ENCODE measurements around the gene CNP. TPM values are rescaled to one million over a fixed set of nuclear protein-coding genes. Genes with fewer than 3 reads are reported as not detected.

CNP gene
- total and polyA plus RNA-seq, 10 of the 15 experiments (the other 5 are each of a cell fraction or from before 2014, with no cell fraction given), result 1.8 to 60.7 (median 31.4) TPM

DNA sequence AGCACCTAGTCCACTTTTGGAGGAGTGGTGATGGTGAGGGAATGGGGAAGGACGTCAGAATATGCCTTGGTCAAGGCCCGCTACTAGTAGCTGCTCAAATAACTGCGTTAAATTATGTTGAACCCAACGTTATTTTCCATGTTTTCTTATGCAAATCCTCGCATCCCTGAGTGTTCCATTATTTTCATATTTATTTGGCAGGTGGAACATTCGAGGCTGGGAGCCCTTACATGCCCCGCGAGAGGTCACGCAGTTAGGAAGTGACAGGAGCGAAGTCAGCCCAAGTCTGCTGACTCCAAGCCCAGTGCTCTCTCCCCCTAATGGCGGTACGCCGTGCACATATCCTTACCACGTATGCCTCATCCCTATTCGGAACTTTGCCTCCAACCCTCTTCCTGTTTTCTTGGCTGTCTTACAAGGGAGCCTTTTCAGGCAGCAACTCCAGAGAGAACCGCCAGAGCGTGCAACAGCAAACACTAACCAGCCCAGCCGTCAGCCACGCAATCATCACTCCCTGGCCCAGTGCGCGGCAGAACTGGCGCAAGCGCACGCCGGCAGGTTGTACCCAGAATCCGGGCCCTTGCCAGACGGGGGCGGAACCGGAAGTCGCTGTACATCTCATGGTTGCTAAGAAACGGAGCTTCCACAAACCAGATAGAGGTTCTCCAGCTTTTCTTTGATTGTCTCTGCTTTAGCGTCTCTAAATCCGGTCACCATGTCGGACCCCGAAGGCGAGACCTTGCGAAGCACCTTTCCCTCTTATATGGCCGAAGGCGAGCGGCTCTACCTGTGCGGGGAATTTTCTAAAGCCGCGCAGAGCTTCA is 36.4 kb upstream of the CNP start, which contains the start of gene ODAD4:
TSS of gene ODAD4 (plus strand) at position 609 of the 824 bp plus-strand sequence. CDS start at position 716, 107 bp downstream.
- peak within 1 kb of the TSS; percentile 81 for H3K4me3 ChIP-seq
- H2AFZ ChIP-seq (ENCODE audit: control insufficient read depth, low read depth, low read length), result peak within 1 kb of the TSS; percentile 99
- no peaks in the 10 kb centered on the region for H3K9me3 ChIP-seq (replicated peaks; ENCODE audit: control insufficient read depth, insufficient read depth, low read length)
- FAIRE-seq (peak; percentile 90), DNase-seq (ENCODE audit: low read depth, low spot score) (peak; percentile 76), ATAC-seq (peak; percentile 100)
- POLR2A ChIA-PET, result interaction anchor here (0.6 to 4.8 kb wide), 19 partner anchors 9 to 442 kb away, joined by 3 to 52 read pairs (median 3); partner anchors contain the start of genes ACLY, CNP, DNAJC7 and NKIRAS2
- intact Hi-C loops (cut with micrococcal nuclease; ENCODE audit: unreplicated experiment), result no loop called here
- peak within 1 kb of the TSS; percentile 62 for H3K27ac ChIP-seq (ENCODE audit: control insufficient read depth, insufficient read depth)
- BruUV-seq (replicated peaks), result TSS peak; percentile 99
- peaks cover 8% of the 10 kb centered on the region for H3K79me2 ChIP-seq (ENCODE audit: control insufficient read depth, insufficient read depth, low read length)
- CTCF ChIA-PET, result interaction anchor here (0.6 to 3.5 kb wide), 10 partner anchors 9 to 188 kb away, joined by 3 to 17 read pairs (median 4); partner anchors contain the start of genes ACLY, CNP, DHX58 and P3H4
- in situ Hi-C loops (cut with MboI), result no loop called here
- SMC1A ChIA-PET (ENCODE audit: uncharacterized antibody, unreplicated experiment), result interaction anchor here (0.6 to 3.2 kb wide), 6 partner anchors 9 to 1504 kb away, joined by 3 to 19 read pairs (median 4); partner anchors contain the start of gene ACLY
- H3K4me1 ChIP-seq (ENCODE audit: control insufficient read depth, insufficient read depth, low read length), result peaks cover 7% of the 10 kb centered on the region
- WGBS (ENCODE audit: insufficient coverage, insufficient replicate concordance, low lambda C conversion rate, missing lambda C conversion rate), result 1% methylated on average over 43 of the region's 43 CpGs
- H4K20me1 ChIP-seq (ENCODE audit: control insufficient read depth, insufficient read depth), result no peaks in the 10 kb centered on the region
- H3K27me3 ChIP-seq (replicated peaks in 1 of 2; ENCODE audit: control insufficient read depth in 2 of 2, insufficient read depth in 2 of 2, low read length in 1 of 2), result no peaks in the 10 kb centered on the region
- H3K36me3 ChIP-seq (ENCODE audit: control insufficient read depth in 2 of 2, insufficient read depth in 2 of 2, low read length in 1 of 2), result no peaks in the 10 kb centered on the region
- RAD21 ChIA-PET (ENCODE audit: unreplicated experiment), result interaction anchor here (0.7 to 3.4 kb wide), 13 partner anchors 9 to 292 kb away, joined by 3 to 23 read pairs (median 3); partner anchors contain the start of genes ACLY, CNP, DHX58 and JUP
- H3K9ac ChIP-seq (ENCODE audit: control insufficient read depth, insufficient read depth, low read length), result peak within 1 kb of the TSS; percentile 82
- H3K4me2 ChIP-seq (ENCODE audit: control insufficient read depth, insufficient read depth), result peak within 1 kb of the TSS; percentile 98
- TF ChIP-seq, protein P1, sequence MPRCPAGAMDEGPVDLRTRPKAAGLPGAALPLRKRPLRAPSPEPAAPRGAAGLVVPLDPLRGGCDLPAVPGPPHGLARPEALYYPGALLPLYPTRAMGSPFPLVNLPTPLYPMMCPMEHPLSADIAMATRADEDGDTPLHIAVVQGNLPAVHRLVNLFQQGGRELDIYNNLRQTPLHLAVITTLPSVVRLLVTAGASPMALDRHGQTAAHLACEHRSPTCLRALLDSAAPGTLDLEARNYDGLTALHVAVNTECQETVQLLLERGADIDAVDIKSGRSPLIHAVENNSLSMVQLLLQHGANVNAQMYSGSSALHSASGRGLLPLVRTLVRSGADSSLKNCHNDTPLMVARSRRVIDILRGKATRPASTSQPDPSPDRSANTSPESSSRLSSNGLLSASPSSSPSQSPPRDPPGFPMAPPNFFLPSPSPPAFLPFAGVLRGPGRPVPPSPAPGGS (IDR thresholded peaks at IDR 0.05; ENCODE audit: borderline replicate concordance, insufficient read depth, low read depth, low read length, poor library complexity, severe bottlenecking), result no peak
- TF ChIP-seq, protein P2, sequence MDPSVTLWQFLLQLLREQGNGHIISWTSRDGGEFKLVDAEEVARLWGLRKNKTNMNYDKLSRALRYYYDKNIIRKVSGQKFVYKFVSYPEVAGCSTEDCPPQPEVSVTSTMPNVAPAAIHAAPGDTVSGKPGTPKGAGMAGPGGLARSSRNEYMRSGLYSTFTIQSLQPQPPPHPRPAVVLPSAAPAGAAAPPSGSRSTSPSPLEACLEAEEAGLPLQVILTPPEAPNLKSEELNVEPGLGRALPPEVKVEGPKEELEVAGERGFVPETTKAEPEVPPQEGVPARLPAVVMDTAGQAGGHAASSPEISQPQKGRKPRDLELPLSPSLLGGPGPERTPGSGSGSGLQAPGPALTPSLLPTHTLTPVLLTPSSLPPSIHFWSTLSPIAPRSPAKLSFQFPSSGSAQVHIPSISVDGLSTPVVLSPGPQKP (IDR thresholded peaks at IDR 0.05; ENCODE audit: low read depth, low read length), result peak; percentile 94
- TF ChIP-seq CEBPB (IDR thresholded peaks at IDR 0.05; ENCODE audit: borderline replicate concordance in 1 of 2, low read depth in 2 of 2, low read length in 2 of 2) (no peak), CREB1 (IDR thresholded peaks at IDR 0.05; ENCODE audit: low read depth) (peak; percentile 58; the same call in 1 of the 2 replicates), SUPT20H (IDR thresholded peaks at IDR 0.05; ENCODE audit: borderline replicate concordance, control insufficient read depth, low read depth, low read length) (no peak), NRF1 (conservative IDR thresholded peaks at IDR 0.05; ENCODE audit: low read depth, low read length) (peak; percentile 95), ASH2L (IDR thresholded peaks at IDR 0.05; ENCODE audit: borderline replicate concordance, low read depth) (no peak), NBN (IDR thresholded peaks at IDR 0.05) (peak; percentile 92)
- TF ChIP-seq, protein P3, sequence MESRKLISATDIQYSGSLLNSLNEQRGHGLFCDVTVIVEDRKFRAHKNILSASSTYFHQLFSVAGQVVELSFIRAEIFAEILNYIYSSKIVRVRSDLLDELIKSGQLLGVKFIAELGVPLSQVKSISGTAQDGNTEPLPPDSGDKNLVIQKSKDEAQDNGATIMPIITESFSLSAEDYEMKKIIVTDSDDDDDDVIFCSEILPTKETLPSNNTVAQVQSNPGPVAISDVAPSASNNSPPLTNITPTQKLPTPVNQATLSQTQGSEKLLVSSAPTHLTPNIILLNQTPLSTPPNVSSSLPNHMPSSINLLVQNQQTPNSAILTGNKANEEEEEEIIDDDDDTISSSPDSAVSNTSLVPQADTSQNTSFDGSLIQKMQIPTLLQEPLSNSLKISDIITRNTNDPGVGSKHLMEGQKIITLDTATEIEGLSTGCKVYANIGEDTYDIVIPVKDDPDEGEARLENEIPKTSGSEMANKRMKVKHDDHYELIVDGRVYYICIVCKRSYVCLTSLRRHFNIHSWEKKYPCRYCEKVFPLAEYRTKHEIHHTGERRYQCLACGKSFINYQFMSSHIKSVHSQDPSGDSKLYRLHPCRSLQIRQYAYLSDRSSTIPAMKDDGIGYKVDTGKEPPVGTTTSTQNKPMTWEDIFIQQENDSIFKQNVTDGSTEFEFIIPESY (IDR thresholded peaks at IDR 0.05), result no peak
- TF ChIP-seq, protein P4, sequence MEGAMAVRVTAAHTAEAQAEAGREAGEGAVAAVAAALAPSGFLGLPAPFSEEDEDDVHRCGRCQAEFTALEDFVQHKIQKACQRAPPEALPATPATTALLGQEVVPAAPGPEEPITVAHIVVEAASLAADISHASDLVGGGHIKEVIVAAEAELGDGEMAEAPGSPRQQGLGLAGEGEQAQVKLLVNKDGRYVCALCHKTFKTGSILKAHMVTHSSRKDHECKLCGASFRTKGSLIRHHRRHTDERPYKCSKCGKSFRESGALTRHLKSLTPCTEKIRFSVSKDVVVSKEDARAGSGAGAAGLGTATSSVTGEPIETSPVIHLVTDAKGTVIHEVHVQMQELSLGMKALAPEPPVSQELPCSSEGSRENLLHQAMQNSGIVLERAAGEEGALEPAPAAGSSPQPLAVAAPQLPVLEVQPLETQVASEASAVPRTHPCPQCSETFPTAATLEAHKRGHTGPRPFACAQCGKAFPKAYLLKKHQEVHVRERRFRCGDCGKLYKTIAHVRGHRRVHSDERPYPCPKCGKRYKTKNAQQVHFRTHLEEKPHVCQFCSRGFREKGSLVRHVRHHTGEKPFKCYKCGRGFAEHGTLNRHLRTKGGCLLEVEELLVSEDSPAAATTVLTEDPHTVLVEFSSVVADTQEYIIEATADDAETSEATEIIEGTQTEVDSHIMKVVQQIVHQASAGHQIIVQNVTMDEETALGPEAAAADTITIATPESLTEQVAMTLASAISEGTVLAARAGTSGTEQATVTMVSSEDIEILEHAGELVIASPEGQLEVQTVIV (IDR thresholded peaks at IDR 0.05; ENCODE audit: borderline replicate concordance, partially characterized antibody), result peak; percentile 17
- TF ChIP-seq, protein P5, sequence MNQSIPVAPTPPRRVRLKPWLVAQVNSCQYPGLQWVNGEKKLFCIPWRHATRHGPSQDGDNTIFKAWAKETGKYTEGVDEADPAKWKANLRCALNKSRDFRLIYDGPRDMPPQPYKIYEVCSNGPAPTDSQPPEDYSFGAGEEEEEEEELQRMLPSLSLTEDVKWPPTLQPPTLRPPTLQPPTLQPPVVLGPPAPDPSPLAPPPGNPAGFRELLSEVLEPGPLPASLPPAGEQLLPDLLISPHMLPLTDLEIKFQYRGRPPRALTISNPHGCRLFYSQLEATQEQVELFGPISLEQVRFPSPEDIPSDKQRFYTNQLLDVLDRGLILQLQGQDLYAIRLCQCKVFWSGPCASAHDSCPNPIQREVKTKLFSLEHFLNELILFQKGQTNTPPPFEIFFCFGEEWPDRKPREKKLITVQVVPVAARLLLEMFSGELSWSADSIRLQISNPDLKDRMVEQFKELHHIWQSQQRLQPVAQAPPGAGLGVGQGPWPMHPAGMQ (IDR thresholded peaks at IDR 0.05; ENCODE audit: borderline replicate concordance), result no peak
